ENCODE measurements around the gene KHDC1.

- TF ChIP-seq CTCF (IDR thresholded peaks at IDR 0.05) = no peak
- no peak for TF ChIP-seq POLR2A (IDR thresholded peaks at IDR 0.05)
Observed at GRCh38 chr6:73231986-73232391, 31.0 kb downstream of the KHDC1 start.

Measured in esophagus squamous epithelium (tissue), 4 donors.